Fibroblast of lung (primary cell): ENCODE results near the gene FIZ1.

Source experiments
- CTCF ChIP-seq, 2 donors: IDR thresholded peaks in 1 of 2; conservative IDR thresholded peaks in 1 of 2; 1 replicate in 1 of 2; 2 replicates in 1 of 2; pipeline ENCODE4 v1.5.1; 2011 to 2012; ENCODE audit warnings: low read length in 2 of 2, control low read depth in 1 of 2, inconsistent platforms in 1 of 2, low read depth in 1 of 2, mild to moderate bottlenecking in 1 of 2
- EZH2 ChIP-seq: IDR thresholded peaks from 2 replicates; pipeline ENCODE4 v1.5.1; 2012; ENCODE audit warnings: low read length, control low read depth, mild to moderate bottlenecking; ENCODE audit errors: missing control alignments

GRCh38 chr19:55559684-55560083 lies 39.6 kb downstream of the FIZ1 start:
- TF ChIP-seq CTCF (conservative IDR thresholded peaks at IDR 0.05 in 1 of 2, IDR thresholded peaks at IDR 0.05 in 1 of 2; ENCODE audit: low read depth in 1 of 2, low read length in 2 of 2) (no peak), EZH2 (no peak)
